NCI-H2196 treated with DMSO at 0.1 percent for 48 hours (cell line): Measurements from ENCODE around the gene GVQW3.

Source experiments
- DNase-seq: peaks from one replicate; lab custom pipeline; 2025; ENCODE audit not compliant: unreplicated experiment; lab: John Stamatoyannopoulos, UW

The GVQW3 gene

GRCh38 chr11:76380977-76381719 lies at the start of gene GVQW3, which contains the start of gene THAP12:
Gene GVQW3 (plus strand): TSS chr11:76381323. CDS start chr11:76381829, 506 bp downstream.
Gene THAP12 (minus strand): TSS chr11:76381132. CDS start chr11:76380836, 296 bp downstream.
- peak; percentile 94 for DNase-seq

GRCh38 chr11:76334826-76335389 lies 46.2 kb upstream of the GVQW3 start:
- DNase-seq: no peak

GRCh38 chr11:76335842-76336241 lies 45.3 kb upstream of the GVQW3 start:
- DNase-seq: no peak

GRCh38 chr11:76336597-76336996 lies 44.5 kb upstream of the GVQW3 start:
- DNase-seq: no peak

GRCh38 chr11:76337469-76337868 lies 43.7 kb upstream of the GVQW3 start:
- no peak for DNase-seq

- DNase-seq: no peak
These were observed 43.2 kb upstream of the GVQW3 start for GRCh38 chr11:76337923-76338322.

- no peak for DNase-seq
These were observed 41.9 kb upstream of the GVQW3 start for GRCh38 chr11:76339221-76339620.

GRCh38 chr11:76347466-76347865 lies 33.7 kb upstream of the GVQW3 start:
- no peak for DNase-seq

GRCh38 chr11:76348348-76348747 lies 32.8 kb upstream of the GVQW3 start:
- DNase-seq: no peak

- no peak for DNase-seq
These were observed 26.0 kb upstream of the GVQW3 start for GRCh38 chr11:76355172-76355571.

GRCh38 chr11:76361374-76361773 lies 19.7 kb upstream of the GVQW3 start:
- DNase-seq: no peak

- no peak for DNase-seq
These were observed 19.3 kb upstream of the GVQW3 start for GRCh38 chr11:76361776-76362175.

- no peak for DNase-seq
These were observed 18.4 kb upstream of the GVQW3 start for GRCh38 chr11:76362716-76363115.

GRCh38 chr11:76365038-76365679 lies 16.0 kb upstream of the GVQW3 start:
- no peak for DNase-seq

GRCh38 chr11:76368490-76368889 lies 12.6 kb upstream of the GVQW3 start:
- no peak for DNase-seq

- no peak for DNase-seq
These were observed 11.7 kb upstream of the GVQW3 start for GRCh38 chr11:76369406-76369805.

GRCh38 chr11:76371170-76371569 lies 10.0 kb upstream of the GVQW3 start:
- DNase-seq: no peak

GRCh38 chr11:76376746-76377558 lies 4.2 kb upstream of the GVQW3 start:
- DNase-seq: no peak

GRCh38 chr11:76379807-76380158 lies 1.3 kb upstream of the GVQW3 start:
- DNase-seq: no peak

GRCh38 chr11:76380159-76380976 lies 755 bp upstream of the GVQW3 start:
- DNase-seq: no peak

GRCh38 chr11:76382209-76382608 lies 1.1 kb downstream of the GVQW3 start:
- DNase-seq: no peak
